Measurements from ENCODE around the gene MYDGF. TPM values are rescaled to one million over a fixed set of nuclear protein-coding genes. Genes with fewer than 3 reads are reported as not detected.

The MYDGF gene
- total RNA-seq, 1 experiment from 2014 or later = 188 TPM

DNA sequence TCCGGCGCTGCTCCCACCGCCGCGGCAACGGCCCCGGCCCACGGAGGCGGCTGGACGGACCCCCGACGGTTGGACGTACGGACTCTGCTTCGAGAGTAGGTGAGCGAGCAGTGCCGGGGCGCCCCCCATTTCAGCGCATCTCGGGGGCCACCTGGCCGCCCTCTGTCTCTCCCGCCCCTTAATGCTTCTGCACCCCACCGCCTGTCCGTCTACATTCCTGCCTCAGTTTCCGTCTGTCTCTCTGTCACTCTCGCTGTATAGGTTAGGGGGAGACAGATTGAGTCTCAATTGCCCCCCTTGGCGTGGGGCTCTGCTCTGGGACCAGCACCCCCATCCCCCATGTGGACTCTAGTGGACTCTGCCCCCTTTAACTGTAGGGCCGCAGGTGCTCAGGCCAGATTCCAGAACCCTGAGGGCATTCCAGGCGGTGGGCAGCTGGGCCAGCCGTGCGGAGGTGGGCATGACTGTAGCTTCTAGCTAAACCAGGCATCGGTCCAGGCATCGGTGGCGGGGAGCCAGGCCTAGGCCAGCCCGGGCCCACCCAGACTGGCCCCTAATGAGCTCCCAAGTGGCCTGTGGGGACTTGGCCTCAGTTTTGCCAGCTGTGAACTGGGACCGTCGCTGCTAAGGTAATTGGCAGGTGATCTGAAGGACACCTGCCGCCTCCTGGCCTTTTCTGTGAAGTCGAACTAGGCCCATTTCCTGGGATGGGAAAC lies 30.5 kb downstream of the MYDGF start:
- BruUV-seq (replicated peaks) = TSS peak; percentile 12
- POLR2A ChIA-PET = interaction anchor here (0.6 kb wide), 1 partner anchor 43 kb away, joined by 3 read pairs; no protein-coding TSS in a partner anchor
- Mint-ChIP-seq H3K27ac (ENCODE audit: low read depth, unreplicated experiment) (peak overlapping the region; percentile 88), H3K4me1 (ENCODE audit: insufficient read depth, unreplicated experiment) (peaks cover 9% of the 10 kb centered on the region), H3K27me3 (ENCODE audit: insufficient read depth, unreplicated experiment) (no peaks in the 10 kb centered on the region), H3K36me3 (ENCODE audit: insufficient read depth, unreplicated experiment) (no peaks in the 10 kb centered on the region), H3K4me3 (ENCODE audit: unreplicated experiment) (peak overlapping the region; percentile 95), H3K9me3 (ENCODE audit: unreplicated experiment) (no peaks in the 10 kb centered on the region)
- DNase-seq (ENCODE audit: unreplicated experiment) = peak; percentile 16
- CTCF ChIA-PET = interaction anchor here (0.6 kb wide), 1 partner anchor 83 kb away, joined by 3 read pairs; no protein-coding TSS in a partner anchor
- TF ChIP-seq, protein P1, sequence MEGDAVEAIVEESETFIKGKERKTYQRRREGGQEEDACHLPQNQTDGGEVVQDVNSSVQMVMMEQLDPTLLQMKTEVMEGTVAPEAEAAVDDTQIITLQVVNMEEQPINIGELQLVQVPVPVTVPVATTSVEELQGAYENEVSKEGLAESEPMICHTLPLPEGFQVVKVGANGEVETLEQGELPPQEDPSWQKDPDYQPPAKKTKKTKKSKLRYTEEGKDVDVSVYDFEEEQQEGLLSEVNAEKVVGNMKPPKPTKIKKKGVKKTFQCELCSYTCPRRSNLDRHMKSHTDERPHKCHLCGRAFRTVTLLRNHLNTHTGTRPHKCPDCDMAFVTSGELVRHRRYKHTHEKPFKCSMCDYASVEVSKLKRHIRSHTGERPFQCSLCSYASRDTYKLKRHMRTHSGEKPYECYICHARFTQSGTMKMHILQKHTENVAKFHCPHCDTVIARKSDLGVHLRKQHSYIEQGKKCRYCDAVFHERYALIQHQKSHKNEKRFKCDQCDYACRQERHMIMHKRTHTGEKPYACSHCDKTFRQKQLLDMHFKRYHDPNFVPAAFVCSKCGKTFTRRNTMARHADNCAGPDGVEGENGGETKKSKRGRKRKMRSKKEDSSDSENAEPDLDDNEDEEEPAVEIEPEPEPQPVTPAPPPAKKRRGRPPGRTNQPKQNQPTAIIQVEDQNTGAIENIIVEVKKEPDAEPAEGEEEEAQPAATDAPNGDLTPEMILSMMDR (IDR thresholded peaks at IDR 0.05; ENCODE audit: unreplicated experiment) = no peak
- intact Hi-C loops (cut with micrococcal nuclease) = no loop called here

DNA sequence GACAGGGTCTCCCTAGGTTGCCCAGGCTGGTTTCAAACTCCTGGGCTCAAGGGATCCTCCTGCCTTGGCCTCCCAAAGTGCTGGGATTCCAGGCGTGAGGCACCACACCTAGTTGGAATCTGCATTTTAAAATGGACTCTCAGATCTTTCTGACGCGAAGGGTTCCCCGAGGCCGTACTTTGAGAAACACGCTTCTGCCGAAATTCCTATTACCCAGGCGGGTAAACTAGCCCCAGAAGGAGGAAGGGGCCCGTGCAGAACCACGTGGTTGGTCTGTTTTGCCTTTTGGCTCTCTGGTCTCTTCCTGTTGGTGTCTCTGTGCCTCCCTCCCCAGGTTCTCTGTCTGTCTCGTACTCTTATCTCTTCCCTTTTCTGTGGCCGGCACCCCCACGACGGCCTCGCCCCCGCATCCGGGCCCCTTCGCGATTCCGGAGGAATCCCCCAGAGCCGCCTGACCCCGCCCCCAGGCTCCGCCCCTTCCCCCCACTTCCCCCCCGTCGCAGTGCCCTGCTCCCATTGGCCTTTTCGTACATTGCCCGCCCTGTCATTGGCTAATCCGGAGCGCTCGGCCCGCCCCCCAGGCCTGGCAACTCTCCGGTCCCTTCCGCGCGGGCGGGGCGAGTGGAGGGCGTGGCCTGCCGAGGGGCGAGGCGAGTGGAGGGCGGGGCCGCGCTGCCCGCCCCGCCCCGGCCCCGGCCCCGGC lies 31.2 kb downstream of the MYDGF start, which contains the start of gene TNFAIP8L1:
Gene TNFAIP8L1, plus strand, starts transcription at position 689 of the 703 bp plus-strand sequence. CDS start 12,354 bp downstream, outside the sequence.
- ChIA-PET POLR2A (no interaction called here), CTCF (no interaction called here)
- H3K4me3 Mint-ChIP-seq (ENCODE audit: unreplicated experiment) = peak within 1 kb of the TSS; percentile 95
- intact Hi-C loops (cut with micrococcal nuclease) = no loop called here
- H3K27ac Mint-ChIP-seq (ENCODE audit: low read depth, unreplicated experiment) = peak within 1 kb of the TSS; percentile 88
- no peaks in the 10 kb centered on the region for H3K27me3 Mint-ChIP-seq (ENCODE audit: insufficient read depth, unreplicated experiment)
- DNase-seq (ENCODE audit: unreplicated experiment) = peak; percentile 97
- no peaks in the 10 kb centered on the region for H3K9me3 Mint-ChIP-seq (ENCODE audit: unreplicated experiment)
- TF ChIP-seq, protein P1 (IDR thresholded peaks at IDR 0.05; ENCODE audit: unreplicated experiment) = no peak
- BruUV-seq (replicated peaks) = no TSS peak
- H3K4me1 Mint-ChIP-seq (ENCODE audit: insufficient read depth, unreplicated experiment) = peaks cover 16% of the 10 kb centered on the region
- H3K36me3 Mint-ChIP-seq (ENCODE audit: insufficient read depth, unreplicated experiment) = no peaks in the 10 kb centered on the region

DNA sequence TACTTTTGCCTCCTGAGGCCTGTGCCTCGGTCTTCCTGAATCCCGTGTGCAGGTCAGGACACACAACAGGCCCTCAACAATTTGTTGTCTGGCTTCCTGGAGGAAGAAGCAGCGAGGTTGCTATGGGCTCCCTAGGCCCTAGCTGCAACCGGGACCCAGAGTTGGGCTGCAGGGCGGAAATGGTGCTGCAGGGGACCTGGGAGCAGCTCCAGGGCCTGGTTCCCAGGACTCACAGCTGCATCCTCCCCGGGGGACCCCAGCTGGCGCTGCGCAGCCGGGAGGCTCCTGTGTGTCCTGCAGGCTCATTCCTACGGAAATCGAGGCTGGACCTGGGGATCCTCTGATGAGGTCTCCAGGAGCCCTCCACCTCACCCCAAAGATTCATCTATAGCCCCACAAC lies 31.8 kb downstream of the MYDGF start:
- Mint-ChIP-seq H3K27ac (ENCODE audit: low read depth, unreplicated experiment) (peak overlapping the region; percentile 88), H3K27me3 (ENCODE audit: insufficient read depth, unreplicated experiment) (no peaks in the 10 kb centered on the region), H3K4me3 (ENCODE audit: unreplicated experiment) (peak overlapping the region; percentile 95), H3K36me3 (ENCODE audit: insufficient read depth, unreplicated experiment) (no peaks in the 10 kb centered on the region), H3K9me3 (ENCODE audit: unreplicated experiment) (no peaks in the 10 kb centered on the region), H3K4me1 (ENCODE audit: insufficient read depth, unreplicated experiment) (peaks cover 19% of the 10 kb centered on the region)
- TF ChIP-seq, protein P1 (IDR thresholded peaks at IDR 0.05; ENCODE audit: unreplicated experiment) = no peak
- BruUV-seq (replicated peaks) = no TSS peak
- ChIA-PET POLR2A (interaction anchor here (0.7 kb wide), 1 partner anchor 1140 kb away, joined by 3 read pairs; no protein-coding TSS in a partner anchor), CTCF (interaction anchor here (0.6 to 0.7 kb wide), 2 partner anchors 26 to 153 kb away, joined by 3 to 4 read pairs; partner anchors contain the start of gene FEM1A)
- no peak for DNase-seq (ENCODE audit: unreplicated experiment)
- intact Hi-C loops (cut with micrococcal nuclease) = no loop called here

GRCh38 chr19:4636761-4637160 lies 33.4 kb downstream of the MYDGF start:
- peaks cover 23% of the 10 kb centered on the region for H3K4me1 Mint-ChIP-seq (ENCODE audit: insufficient read depth, unreplicated experiment)
- H3K27me3 Mint-ChIP-seq (ENCODE audit: insufficient read depth, unreplicated experiment) = no peaks in the 10 kb centered on the region
- TF ChIP-seq, protein P1 (IDR thresholded peaks at IDR 0.05; ENCODE audit: unreplicated experiment) = no peak
- no peaks in the 10 kb centered on the region for H3K9me3 Mint-ChIP-seq (ENCODE audit: unreplicated experiment)
- no peak for DNase-seq (ENCODE audit: unreplicated experiment)
- POLR2A ChIA-PET = interaction anchor here (1.5 kb wide), 1 partner anchor 61 kb away, joined by 3 read pairs; no protein-coding TSS in a partner anchor
- H3K36me3 Mint-ChIP-seq (ENCODE audit: insufficient read depth, unreplicated experiment) = no peaks in the 10 kb centered on the region
- H3K4me3 Mint-ChIP-seq (ENCODE audit: unreplicated experiment) = peak overlapping the region; percentile 25
- CTCF ChIA-PET = interaction anchor here (0.5 to 2.6 kb wide), 29 partner anchors 9 to 1709 kb away, joined by 3 to 57 read pairs (median 4); partner anchors contain the start of genes DPP9 and SEMA6B
- H3K27ac Mint-ChIP-seq (ENCODE audit: low read depth, unreplicated experiment) = no peak overlapping the region
- intact Hi-C loops (cut with micrococcal nuclease) = loop anchor here (1.0 kb wide), 1 partner anchor 60 kb away; no protein-coding TSS in a partner anchor
- no TSS peak for BruUV-seq (replicated peaks)
